Measurements from ENCODE around the gene ABCD1.
"Not testable (repeated sequence)": the region's sequence is repeated elsewhere in the genome, so short reads cannot be mapped to it uniquely, and the experiment has no call there.

DNA sequence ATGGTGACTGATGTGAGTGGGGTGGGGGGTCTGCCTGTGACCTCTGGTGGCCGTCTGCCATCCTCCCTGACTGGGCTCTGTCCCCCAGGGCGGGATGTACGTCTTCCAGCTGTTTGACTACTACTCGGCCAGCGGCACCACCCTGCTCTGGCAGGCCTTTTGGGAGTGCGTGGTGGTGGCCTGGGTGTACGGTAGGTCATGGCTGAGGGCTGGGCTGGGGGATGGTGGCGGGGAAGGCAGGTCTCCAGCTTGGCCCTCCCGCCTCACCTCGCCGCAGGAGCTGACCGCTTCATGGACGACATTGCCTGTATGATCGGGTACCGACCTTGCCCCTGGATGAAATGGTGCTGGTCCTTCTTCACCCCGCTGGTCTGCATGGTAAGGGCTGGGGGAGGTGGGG lies 30.4 kb upstream of the ABCD1 start:
- TF ChIP-seq, protein P1, sequence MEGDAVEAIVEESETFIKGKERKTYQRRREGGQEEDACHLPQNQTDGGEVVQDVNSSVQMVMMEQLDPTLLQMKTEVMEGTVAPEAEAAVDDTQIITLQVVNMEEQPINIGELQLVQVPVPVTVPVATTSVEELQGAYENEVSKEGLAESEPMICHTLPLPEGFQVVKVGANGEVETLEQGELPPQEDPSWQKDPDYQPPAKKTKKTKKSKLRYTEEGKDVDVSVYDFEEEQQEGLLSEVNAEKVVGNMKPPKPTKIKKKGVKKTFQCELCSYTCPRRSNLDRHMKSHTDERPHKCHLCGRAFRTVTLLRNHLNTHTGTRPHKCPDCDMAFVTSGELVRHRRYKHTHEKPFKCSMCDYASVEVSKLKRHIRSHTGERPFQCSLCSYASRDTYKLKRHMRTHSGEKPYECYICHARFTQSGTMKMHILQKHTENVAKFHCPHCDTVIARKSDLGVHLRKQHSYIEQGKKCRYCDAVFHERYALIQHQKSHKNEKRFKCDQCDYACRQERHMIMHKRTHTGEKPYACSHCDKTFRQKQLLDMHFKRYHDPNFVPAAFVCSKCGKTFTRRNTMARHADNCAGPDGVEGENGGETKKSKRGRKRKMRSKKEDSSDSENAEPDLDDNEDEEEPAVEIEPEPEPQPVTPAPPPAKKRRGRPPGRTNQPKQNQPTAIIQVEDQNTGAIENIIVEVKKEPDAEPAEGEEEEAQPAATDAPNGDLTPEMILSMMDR (IDR thresholded peaks at IDR 0.05) = not testable (repeated sequence)
- TF ChIP-seq POLR2AphosphoS5 (IDR thresholded peaks at IDR 0.05); POLR2A (IDR thresholded peaks at IDR 0.05; ENCODE audit: low read depth): not testable (repeated sequence)

Data from esophagus muscularis mucosa (tissue), 3 donors.